SW480 (cell line): Measurements from ENCODE around the gene ECE1.

Source experiments
- DNase-seq: peaks from one replicate; pipeline ENCODE4 v3.0.0-alpha.2; 2016; ENCODE audit warnings: low spot score

The ECE1 gene

DNA sequence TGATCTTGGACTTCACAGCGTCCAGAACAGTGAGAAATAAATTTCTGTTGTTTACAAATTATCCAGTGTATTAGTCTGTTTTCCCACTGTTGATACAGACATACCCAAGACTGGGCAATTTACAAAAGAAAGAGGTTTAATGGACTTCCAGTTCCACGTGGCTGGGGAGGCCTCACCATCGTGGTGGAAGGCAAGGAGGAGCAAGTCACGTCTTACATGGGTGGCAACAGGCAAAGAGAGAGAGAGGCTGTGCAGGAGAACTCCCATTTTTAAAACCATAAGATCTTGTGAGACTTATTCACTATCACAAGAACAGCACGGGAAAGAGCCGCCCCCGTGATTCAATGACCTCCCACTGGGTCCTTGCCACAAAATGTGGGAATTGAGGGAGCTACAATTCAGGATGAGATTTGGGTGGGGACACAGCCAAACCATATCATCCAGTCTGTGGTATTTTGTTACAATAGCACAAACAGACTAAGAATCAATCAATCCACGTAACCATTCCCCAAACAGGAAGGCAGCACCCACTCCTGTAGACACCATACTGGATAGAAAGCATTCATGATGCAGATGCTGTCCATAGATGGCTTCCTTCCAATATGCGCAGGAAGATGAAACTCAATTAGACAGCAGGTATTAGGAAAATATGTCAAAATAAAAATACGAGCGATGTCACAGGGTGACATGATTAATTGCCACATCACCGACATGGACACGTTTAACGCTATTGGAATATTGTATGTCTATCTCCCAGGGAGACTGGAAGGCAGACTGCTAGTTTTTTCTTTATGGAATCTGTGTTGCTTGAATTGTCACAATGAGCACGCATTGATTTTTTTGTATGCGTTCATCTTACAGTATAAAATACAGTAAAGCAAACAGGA, 22.8 kb downstream of the ECE1 start:
- no peak for DNase-seq

DNA sequence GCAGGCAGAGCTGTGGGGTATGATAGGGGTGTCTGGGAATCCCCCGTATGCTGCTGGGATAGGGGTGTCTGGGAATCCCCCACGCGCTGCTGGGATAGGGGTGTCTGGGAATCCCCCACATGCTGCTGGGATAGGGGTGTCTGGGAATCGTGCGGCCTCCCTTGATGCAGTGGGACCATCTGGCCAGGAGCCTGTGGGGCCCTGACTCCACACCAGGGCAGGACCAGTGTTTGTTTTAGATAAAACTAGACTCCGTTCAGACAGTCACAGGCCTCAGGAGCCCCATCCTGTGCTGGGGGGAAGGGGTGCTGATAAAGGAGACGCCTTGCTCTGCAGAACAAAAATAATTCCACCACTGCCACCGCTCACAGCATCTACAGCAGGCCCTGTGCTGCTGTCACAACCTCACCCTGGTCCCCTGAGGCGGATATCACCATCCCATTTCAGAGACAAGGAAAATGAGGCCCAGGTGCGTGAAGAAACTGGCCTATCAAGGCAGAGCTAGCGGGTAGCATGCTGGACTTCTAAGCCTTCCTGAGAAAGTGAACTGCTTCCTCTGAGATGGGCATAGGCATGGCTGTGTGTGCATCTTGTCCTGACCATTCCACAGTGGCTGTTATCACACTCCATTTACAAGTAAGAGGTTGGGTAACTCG, 24.0 kb downstream of the ECE1 start:
- no peak for DNase-seq

DNA sequence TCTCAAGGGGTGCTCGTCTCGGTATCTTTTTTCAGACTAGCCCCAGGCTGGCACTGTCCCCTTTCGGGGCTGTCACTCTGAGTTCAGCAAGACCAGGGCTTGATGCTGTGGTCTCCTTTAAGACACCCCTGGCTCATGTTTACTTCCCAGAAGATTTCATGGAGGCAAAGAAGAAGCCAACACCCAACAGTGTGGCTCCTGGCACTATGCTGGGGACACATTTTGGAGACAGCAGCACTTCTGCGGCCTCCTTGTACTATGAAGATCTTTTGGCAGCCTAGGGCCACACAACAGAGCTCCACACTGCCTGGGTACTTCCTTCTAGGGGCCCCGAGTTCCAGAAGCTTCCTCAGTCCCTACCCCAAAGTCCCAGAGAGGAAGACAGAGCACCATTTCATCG, 24.6 kb downstream of the ECE1 start:
- DNase-seq, result no peak

DNA sequence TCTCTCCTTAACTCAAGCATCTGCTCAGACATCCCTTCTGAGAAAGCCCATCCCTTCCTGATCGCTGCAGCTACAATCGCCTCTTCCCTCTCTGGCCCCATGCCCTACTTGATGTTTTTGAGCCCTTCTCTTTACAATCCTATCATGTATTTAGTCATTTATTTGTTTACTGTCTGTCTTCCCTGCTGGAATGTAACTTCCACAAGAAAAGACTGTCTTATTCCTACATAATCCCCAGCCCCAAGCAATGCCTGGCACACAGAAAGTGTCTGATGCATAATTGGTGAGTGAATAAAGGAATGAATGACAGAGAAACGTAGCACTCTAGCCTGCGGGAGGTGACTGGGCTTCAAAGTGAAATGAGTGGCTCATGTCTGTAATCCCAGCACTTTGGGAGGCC, 25.4 kb downstream of the ECE1 start:
- DNase-seq, result no peak

DNA sequence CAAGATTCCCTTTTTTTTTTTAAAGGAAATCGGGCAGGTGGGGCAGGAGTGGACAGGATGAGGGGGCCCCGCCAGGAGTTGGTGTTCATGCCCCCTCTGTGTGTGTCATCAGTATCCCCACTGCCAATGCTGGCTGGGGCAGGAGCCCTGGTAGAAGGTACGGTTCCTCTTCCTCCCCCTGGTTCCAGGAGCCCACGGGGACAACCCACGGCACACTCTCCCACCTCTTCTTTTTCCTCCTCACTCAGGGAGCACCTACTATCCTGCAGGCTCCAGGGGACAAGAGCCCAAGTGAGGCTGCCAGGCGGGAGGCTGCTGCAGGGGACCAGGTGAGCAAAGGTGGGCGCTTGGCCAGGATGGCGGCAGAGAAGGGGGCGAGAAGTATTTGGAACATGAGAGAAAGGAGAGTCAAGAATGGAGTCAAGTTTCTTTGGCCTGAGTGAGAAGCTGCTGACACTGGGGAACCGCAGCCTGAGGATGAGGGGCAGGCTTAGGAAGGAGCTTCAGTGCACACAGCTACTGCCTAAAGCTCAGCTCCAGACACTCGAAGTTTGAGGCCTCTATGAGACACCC, 26.5 kb downstream of the ECE1 start:
- no peak for DNase-seq

DNA sequence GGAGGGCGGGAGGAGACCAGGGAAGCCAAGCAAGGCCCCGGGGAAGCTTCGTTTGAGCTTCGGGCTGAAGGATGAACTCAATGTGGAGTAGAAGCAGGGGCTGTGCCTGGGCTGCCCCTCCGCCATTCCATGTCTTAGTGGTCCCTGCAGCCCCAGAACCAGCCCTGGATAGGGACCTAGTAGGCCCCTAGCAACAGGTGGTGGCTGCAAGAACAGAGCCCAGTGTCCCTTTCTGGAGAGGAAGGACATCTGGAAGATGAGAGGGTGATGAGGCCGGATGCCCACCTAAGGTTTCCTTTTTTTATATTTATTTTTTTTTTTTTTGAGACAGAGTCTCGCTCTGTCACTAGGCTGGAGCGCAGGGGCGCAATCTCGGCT, 27.2 kb downstream of the ECE1 start:
- no peak for DNase-seq

DNA sequence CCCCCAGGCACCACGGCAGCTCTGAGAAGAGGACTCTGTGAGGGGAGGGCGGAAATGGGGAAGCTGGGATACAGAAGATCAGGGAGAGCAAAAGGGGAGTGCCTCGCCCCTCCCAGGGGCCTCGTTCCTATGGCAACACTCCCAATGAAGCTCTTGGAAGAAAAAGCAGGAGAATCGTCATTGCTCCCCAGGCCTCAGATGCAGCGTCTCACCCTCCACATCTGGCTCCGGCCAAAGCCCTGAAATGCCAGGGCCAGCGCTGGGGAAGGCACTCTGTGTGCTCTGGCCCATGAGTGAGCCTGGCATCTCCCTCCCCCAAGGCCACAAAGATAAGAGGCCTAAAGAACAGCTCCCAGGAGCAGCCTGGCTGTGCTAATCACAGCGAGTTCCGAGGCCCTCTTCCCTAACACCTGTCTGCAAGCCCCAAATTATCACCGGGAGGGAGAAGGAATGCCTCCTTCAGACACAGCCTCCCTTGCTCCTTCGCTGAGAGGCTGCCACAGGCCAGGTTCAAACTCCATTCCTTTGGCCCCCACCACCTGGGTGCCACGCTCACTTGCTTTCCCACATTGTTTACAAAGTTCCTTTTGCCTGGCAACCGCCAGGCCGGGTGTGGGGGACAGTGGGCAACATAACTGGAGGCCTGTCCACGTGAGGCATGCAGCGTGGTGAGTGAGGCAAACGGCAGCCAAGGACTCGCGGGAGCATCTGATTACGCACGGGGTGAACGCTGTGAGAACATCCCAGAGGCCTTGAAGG, 27.8 kb downstream of the ECE1 start:
- peak; percentile 59 for DNase-seq

DNA sequence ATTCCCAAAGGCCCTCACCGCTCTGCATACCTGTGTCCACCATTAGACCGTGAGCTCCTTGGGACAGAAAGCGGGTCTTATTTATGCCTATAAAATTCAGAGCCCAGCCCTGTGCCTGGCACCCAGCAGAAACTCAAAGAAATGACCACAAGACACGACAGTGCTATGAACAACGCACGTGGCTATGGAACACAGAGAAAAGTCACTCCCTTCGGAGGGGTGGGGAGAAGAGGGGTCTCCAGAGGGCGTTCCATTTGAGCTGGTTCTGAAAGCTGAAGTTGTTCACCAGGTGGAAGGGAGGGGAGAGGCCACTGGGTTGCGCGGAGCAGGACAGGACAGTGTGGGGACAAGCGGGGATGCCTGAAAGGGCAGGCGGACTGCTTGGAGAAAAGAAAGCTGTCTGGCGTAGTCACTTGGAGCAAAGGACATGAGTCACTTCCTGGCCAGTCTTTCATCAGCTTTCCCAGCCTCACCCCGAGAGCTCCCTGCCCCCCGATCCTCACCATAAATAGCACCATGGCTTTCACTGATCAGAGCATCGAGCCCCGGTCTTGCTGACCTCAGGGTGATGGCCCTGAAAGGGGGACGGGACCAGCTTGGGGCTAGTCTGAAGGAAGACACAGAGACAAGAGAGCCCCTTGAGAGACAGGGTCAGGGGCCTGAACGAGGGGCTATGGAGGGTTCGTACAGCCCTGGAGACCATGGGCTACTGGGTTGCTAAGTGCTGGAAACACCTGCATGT, 28.5 kb downstream of the ECE1 start:
- DNase-seq, result peak; percentile 94

DNA sequence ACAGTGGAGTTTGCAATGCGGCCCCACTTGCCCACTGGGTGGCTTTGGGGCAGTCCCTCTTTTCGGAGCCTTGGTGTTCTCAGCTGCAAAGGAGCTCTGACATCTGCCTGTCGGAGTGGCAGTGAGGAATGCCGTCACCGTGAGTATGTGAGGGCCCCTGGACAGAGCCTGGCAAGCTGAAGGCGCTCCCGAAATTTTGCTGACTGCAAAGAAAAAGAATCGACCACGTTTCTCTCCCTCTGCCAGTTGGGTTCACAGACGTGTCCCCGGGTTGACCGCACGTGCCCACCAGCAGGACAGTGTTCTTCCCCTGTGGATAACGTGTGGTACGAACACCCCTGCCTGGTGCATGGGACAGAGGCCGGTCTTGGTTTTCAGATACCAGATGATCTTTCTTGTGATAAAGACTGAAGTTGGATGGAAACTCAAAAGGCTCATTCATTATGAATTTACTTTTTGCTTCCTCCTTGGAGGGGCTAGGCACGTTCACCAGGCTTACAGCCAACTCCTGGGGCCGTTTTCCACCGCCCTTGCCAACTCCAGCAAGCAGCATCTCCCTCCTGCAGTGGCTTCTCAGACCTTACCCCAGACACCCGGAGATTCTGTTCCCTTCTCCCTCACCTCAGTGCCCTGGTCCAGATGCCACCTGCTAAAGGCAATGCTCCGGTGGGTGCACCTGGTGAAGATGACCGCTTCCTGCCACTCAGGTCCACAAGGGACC, 29.7 kb downstream of the ECE1 start:
- DNase-seq, result no peak

DNA sequence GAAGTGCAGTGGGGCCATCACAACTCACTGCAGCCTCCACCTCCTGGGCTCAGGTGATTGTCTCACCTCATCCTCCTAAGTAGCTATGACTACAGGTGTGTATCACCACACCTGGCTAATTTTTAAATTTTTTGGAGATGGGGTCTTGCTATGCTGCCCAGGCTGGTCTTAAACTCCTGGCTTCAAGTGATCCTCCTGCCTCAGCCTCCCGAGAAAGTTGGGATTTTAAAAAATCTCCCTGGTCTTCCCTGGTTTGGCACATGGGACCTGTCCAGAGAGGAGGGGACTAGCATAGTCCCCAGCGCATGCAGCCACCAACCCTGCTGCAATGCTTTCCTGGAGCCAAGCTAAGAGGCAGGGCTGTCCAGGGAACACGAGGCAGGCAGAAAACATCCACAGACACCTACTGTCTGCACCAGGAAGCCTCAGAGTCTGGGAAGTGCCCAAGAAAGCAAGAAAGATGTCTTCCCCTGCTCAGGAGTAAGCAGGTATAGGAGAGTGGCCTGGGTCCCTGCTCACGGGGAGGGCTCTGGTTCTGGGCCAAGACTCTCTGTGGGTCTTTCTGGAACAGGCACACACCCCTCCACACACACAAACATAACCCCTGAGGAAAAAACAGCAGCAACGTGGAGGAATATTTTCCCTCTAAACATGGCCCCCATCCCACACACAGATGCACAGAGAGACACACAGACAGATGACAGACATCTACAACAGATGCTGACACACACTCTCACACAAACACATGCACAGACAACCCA, 30.8 kb downstream of the ECE1 start:
- DNase-seq, result no peak

DNA sequence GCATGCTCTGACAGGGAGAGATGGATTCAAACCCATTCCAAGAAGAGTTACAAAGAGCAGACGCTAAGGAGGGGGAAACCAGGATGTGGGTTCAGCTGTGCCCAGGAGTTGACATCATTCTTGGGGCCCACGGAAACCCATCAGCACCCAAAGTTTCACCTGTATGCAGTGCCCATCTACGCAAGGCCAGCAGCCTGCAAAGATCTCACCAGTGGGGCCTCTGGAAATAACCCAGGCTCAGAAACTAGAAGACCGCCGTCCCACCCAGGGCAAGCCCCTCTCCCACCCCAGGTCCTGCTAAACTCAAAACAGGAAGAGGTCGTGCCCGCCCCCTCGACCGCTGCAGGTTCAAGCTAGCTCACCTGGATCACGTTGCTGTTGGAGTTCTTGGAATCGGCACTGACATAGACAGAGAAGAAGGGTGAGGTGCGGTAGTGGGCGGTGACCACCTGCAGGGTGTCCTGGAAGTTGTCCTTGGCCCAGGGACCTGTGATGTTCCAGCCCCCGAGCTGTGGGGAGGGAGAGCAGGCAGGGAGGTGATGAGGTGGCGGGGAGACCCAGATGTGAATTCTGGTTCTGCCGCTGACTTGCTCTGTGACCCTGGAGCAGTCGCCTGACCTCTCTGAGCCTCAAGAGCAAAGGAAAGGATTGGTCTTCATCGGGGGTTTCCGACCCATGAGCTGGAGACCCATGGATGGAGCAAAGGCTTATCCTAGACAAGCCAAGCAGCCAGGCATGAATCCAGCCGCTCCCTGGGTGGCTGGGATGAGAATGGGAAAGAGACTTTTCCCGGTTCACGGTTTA, 31.7 kb downstream of the ECE1 start:
- DNase-seq, result no peak

DNA sequence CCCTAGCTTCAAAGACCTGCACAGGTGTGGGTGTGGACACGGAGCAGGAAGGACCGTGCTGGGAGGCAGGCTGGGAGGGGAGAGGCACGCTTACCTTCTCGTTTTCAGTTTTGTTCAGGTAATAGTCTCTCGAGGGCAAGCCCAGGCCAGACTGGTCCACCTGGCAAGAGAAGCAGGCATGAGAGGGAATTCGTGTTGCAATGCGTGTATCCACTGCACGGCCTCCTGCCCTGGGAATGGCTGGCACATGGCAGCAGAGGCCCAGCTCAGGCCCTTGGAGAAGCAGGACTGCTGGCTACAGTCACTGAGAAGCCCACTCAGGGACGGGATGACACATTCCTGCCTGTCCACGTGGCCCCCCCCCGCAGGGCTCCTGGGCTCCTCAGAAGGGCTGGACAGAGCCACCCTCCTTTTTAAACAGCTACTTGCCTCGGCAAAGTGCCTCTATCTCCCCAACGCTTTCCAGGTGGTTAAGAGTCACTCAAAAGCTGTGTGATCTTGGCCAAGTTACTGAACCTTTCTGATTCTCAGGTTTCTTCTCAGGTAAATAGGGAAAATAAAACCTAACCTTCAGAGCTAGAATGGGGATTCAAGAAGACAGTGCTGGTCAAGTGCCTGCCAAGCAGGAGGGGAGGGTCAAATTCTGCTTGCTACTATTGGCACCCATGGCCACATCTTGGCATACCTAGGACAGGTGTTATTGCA, 32.7 kb downstream of the ECE1 start:
- DNase-seq, result no peak

DNA sequence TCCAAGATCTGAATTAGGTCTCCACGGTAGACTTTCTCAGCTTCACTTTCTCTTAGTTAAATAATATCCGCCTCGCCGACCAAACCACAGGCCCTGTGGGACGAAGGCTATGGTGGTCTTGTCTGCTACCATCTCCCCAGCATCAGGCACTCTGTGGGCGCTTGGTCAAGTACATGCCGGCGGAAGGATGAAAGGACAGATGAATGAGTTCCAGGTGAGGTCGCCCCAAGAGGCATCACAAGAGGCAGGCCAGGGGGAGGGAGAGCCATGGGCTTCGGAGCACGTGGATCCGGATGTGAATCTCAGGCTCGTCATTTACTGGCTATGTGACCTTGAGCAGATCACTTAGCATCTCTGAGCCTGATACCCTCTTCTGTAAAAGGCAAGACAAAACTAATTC, 33.5 kb downstream of the ECE1 start:
- DNase-seq, result no peak

DNA sequence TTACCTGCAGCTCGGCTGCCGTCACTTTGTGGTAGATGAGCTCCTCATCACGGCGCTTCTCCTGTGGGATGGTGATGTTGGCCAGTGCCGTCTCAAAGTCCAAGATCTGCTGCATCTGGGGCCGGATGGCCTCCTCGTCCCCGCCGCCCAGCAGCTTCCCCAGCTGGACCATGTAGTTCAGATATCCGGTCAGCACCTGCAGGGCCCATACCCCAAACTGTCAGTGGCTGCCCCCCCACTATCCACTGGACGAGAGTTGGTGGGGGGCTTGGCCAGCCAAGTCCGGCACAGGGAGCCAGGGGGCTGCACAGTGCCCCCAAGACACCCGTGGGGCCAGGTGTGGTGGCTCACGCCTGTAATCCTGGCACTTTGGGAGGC, 34.3 kb downstream of the ECE1 start:
- DNase-seq, result no peak

DNA sequence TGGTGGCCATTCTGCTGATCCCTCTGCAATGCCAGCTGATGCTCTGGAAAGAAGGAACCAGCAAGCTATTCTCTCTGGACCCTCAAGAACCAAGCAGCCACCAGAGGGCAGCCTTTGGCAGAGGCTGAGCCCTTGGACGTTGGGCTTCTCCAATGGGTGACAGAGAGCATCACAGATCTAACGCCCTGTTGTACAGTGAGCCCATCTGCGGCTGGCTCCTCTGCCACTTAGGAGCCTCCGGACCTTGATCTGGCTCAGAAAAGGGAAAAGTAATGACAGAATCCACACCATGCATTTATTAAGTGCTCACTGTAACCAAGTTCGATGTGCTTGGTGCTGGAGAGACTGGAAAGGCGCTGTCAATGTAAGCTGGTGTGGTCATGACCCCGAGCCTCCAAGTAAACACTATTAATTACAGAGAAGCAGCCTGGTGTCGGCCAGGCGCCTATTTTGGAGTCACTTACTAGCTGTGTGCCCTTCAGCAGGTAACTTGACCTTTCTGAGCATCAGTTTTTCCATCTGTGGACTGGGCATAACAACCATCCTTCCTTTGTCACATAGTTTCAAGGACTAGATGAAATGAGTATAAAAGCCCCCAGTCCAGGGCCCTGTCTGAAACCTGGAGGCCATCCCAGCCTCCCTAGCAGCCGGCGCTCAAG, 34.9 kb downstream of the ECE1 start:
- DNase-seq, result peak; percentile 76

DNA sequence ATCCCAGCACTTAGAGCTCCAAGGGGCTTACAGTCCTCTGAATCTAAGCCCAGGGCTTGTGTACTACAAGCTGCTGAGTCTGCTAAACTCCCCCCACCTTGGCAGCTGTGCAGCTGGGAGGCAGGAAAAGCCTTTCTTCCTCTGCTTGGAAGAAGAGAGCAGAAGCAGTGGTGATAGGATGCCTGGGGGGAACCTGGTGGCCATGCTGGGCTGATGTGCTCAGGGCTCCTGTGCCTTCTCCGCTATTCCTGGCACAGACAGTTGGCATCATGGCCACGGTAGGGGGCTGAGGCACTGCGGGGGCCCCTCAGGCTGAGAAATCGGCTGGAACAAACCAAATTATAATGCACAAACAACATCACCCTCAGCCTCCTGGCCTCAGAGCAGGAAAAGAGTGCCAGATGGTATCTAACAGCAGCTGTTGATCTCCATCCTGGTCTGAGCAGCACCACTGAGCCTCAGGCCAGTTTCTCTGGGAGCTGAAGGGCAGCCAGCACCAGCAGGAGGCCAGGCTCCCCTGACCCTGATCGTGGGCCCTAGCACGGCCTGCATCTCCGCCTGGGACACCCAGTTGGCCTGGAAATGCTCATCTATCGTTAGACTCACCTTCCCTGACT, 35.8 kb downstream of the ECE1 start:
- no peak for DNase-seq

DNA sequence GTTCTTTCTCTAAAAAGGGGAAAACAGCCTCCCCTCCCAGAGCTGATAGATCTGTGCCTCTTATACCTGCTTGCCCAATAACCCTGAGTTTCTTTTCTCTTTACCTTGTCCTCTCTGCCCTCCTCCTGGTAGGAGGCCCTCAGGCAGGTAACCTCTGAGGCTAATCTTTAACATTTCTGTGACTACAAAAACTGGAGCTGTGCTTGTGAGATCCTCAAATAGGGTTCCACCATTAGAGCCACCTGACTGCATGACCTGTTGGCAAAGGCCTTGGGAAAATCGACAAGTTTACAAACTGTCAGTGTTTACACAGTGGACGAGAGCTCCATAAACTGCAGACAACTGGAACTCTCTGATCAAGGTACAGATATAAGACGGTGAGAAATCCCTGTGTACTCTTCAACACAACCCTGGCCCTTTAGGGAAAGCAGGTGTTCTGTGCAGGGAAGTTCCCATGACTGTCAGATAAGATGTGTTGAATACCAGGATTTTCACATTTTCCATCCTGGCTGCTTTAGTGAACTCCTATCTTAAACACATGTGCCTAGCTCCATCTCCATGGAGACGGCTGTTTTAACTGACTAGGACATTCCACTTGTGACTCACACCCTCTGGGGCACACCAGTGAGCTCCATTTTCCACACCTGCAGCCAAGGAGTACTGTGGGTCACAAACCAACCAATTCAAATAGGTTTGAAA, 38.3 kb downstream of the ECE1 start:
- peak; percentile 45 for DNase-seq
